ENCODE results near the gene LGALS3.

The LGALS3 gene

DNA sequence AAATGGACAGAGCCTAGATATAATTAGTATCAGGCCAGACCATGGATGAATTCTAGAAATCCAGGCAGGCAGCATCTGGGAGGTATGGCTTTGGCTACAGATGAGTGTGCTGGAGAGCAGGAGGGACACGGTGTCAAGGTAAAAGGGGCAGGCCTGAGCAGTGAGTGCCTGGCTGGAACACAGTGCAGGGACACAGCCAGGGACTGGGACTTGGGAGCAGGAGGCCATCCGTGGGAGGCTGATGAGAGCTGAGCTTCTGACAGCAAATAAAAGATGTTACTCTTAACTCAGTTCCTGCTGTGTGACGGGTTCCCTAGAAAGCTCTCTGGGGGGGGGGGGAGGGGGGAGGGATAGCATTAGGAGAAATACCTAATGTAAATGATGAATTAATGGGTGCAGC is 13.6 kb upstream of the LGALS3 start:
- DNase-seq, result no peak

DNA sequence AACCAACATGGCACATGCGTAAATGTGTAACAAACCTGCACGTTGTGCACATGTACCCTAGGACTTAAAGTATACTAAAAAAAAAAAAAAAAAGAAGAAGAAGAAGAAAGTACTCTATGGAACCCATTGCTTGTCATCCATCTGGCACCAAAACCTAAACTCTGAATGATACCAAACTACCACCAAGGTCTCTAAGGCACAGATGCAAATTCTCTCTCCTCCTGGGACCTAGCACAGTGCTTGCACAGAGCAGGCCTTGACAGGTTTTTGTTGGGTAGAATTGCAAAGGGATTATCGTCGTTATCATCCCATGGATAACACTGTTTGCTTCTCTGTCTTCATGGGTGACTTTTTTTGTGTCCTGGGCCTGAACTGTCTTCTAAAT is 13.2 kb upstream of the LGALS3 start:
- DNase-seq, result no peak

DNA sequence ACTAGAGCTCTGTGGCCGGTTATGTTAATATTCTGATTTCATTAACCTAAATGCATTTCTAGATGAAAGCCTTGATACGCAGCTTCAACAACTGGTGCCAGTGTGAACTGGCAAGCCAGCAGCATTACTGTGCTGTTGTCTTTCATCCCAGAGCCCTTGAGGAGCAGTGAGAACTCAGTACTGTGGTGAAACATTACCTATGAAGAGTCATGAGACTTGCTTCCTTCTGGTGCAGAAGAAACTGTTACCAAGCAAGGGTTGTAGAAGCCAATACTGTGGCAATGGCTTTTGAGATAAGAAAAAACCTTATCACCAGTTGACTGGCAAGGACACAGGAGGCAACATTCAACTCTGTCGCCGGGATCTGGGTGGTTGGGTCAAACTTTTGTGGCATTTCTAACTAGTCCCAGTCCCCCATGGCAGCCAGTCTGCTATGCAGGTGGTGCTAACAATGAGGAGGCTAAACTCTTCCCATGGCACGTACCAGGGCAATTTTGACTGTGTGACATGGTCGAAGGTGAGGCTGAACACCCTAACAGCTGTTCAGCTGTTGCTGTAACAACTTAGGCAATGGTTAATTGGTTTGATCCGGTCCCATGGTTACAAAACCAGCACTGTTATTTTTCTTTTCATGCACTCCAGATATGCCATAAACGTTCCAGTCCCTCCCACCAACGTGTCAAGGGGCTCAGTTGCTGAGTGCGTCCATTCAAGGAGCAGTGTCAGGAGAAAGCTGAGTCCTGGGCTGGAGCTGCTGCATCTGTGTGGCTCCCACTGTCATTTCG is 12.6 kb upstream of the LGALS3 start:
- no peak for DNase-seq

DNA sequence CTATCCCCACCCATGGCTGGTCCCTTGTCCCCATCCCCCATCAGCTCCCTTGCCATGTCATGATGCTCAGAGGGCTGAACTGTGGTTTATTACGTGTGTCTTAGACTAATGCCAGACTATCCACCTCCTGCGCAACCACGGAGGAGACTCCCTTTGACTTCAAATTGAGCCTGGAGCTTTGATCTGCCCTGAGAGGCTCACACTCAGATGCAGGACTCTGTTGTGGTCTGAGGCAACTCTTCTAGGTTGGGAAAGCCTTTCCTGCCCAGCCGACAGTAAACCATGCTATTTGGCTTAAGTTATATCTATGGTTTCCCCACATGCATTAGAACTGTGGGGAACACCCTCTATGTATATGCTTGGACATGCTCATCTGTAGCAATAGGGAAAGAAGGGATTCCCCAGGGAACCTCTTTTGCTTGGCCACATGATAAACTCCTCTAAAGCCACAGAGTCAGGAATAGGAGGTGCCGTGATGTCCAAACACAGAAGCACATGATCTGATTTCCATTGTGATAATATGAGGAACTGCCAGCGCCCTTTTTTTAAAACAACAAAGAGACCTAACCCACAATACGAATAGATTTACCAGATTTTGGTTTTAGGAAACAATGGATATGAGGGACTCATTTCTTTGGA is 11.1 kb upstream of the LGALS3 start:
- DNase-seq, result peak; percentile 38

DNA sequence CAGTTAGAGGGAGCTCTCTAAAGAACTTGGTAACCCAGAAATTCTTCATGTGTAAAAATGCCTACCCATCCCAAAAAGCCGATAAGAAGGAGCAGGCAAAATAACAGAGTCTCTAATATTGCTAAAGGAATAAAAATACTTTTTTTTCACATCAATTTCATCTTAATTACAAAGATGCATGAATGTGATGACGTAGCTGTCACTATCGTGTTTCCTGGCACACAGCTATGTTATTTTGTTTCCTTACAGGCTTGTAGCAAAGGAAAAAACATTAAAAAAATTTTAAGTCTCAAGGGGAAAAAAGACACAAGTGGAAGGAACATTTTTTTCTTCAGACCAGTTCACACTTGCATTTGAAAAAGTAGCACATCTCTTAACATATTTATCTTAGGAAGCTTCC is 10.3 kb upstream of the LGALS3 start:
- DNase-seq, result no peak

DNA sequence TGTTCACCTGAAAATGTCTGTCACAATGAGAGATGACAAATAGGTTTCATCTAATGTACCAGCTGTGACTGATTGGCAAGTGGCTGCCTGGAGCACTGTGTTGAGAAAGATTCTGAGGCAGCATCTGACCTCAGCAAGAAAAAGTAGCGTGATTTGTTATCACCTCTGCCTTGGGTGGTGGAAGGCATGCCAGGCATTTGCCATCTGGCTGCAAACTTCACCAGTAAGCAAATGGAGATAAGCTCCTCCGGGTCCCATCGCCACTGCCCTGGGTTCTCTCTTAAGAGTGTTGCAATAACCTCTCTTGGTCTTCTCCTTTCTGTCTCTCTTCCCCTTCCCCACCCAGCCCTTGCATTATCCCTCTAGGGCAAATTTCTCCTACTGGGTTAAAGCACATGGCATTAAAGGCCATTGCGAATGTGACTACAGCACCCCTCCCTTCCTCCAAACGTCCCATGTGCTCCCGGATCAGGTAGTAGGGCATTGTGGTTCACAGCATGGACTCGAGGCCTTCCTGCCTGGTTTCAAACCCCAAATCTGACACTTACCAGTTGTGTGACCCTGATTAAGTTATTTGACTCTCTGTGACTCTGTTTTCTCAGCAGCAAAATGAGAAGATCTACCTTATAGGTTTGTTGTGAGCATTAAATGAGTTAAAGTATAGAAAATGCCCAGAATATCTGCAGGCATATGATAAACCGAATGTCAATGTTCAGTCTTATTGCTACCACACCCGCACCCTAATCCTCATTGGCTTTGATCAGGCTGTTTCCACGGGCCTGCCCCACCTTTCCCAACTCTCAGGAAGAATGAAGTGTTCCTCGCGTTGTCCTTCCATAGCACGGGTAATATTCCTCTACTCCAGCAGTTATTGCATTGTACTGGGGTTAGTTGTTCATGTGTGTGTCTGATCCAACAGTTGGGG is 8.2 kb upstream of the LGALS3 start:
- no peak for DNase-seq

DNA sequence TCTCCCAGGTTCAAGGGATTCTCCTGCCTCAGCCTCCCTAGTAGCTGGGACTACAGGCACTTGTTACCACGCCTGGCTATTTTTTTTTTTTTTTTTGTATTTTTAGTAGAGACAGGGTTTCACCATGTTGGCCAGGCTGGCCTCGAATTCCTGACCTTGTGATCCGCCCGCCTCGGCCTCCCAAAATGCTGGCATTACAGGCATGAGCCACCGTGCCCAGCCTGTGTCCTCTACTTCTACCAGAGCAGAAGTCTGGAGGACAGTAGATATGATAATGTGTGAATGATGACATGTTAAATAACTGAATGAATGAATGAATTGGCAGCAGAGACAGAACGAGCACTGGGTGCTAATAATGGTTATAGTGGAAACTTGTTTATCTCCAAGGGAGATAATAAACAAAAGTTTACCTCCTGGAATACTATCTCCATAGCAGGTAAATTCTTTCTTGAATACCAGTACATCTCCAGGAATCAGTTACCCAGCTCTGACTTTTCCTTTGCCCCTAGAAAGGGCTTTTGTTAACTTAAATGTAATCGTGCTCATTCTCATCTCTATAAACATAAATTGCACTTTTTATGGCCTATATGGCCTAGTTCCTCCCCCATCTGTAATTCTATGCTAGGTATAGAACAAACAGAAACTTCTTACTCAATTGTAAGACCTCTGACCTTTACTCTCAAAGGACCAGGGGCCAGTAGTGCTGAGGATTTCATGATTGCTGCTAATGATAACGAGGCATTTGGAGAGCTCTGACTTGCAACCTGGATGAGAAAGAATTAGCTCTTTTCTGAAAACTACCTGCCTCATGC is 7.2 kb upstream of the LGALS3 start:
- DNase-seq, result no peak

DNA sequence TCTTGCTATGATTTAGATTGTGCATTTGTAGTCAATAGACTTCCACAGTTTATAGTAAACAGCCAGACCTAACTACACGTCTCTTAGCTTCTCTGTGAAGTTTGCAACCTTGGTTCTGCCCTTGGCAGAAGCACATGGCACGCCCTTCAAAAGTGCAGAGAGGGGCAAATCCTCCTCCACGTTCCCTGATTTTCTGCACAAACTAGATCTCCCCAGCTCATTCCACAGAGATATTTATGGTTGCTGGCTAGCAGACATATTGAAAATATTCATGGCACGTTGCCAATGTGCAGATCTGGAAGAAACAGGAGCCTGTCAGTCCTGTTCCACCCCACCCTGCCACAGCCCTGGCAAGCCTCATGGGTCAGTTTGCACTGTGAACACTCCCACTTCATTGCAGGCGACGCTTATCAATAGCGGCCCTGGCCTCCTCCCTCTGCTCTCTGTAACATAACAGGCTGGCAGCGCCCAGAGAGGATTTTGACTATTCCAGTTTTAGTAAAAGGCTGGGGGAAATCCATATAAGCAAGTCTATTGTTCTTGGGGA is 6.5 kb upstream of the LGALS3 start:
- peak; percentile 48 for DNase-seq

DNA sequence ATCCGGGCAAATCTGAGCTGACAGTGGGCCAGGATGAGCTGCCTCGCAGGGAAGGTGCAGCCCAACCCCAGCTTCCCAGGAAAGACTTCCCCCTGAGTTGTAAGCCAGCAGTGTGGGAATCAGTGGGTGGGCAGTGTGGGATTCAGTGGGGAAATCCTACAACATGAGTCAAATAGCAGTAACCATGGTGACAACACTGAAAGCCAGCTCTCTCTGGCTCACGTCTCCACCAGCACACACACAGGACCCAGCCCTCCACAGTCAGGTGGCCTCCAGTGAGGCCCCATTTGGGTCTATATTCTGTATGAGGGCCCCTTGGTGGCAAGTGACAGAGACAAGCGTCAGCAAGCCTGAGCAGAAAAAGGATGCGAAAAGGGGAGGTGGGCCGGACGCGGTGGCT is 6.0 kb upstream of the LGALS3 start:
- DNase-seq, result peak; percentile 93

DNA sequence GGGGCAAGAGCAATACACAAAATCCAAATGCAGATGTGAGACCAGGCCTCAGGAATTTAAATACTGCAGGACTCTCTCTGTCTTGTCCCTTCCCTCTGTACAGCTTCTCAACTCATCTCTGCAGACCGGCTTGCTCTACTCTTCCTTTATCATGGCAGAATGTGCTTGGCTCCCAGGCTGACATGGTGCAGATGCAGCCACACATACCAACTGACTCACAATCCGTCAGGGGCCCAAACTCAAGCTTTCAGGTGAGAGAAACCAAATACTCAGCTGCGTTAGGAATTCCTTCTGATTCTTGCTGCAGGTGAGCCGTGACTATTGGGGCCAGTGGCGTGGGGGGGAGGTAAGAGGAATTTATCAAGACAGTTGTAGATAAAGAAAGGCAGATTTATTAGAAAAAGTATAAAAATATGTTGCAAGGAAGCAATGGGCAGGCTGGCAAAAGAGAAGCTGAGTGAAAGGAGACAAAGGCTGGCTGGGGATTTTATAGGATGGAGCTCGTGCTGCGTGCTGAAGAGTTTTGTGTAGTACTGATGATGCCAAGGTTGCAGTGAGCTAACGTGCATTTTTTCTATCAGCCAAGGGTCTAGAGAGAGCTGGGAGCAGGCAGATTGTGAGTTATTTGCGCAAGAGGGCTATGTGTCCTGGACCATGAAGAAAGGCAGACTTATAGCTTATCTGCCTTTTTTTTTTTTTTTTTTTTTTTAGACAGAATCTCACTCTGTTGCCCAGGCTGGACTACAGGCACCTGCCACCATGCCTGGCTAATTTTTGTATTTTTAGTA is 5.0 kb upstream of the LGALS3 start:
- no peak for DNase-seq

DNA sequence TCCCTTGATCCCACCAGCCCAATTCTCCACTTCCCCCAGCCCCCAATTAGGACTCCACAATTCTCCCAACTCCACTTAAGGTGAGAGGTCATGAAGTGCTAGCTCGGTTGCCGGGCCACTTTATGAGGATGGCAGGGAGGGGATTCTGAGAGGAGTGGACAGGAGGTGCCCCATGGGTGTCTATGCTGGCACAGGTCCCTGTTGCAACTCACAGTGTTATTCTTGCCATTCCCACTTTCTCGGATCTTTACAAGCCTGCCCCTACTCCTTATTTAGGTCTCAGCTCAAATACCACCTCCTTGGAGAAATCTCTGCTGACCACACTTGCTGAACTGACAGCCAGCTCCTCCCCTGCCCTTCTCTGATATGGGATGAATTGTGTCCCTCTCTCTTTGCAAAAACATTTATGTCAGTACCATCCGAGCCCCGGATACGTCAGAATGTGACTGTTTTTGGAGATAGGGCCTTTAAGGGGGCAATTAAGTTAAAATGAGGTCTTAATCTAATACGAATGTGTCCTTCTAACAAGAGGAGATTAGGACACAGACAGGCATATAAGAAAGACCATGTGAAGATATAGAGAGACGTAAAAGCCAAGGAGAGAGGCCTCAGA is 4.2 kb upstream of the LGALS3 start:
- DNase-seq, result no peak

DNA sequence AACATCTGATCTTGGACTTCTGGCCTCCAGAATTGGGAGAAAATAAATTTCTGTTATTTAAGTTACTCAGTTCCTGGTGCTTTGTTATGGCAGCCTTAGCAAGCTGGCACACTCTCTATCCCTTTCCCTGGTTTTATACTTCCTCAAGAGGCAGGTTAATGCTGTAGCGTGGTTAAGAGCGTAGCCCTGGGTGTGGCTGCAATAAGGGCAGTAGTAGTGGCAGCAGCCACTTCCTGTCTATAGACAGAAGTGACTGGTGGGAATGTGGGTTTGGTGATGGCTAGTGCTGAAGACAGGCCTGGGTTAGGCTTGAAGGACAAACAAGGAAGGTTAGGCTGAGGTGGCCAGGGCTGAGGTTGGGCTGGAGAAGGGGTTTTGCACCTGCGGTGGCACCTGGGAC is 3.6 kb upstream of the LGALS3 start:
- no peak for DNase-seq

DNA sequence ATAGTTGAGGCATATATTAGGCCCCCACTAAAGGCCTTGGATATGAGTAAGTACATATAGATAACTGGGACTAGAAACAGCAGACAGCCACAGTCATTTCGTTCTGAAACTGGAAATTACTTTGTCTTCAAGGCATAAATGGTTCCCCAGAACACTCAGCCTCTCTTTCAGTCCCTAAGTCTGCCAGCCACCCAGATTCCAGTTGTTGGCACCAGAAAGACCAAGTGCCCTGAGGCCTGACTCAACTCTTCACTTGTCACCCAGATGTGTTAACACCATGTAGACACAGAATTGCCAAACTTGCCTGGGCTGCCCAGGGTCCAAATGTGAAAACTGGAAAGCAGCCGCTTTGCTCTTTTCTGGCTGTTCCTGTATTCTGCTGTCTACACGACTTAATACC is 3.0 kb upstream of the LGALS3 start:
- DNase-seq, result no peak

DNA sequence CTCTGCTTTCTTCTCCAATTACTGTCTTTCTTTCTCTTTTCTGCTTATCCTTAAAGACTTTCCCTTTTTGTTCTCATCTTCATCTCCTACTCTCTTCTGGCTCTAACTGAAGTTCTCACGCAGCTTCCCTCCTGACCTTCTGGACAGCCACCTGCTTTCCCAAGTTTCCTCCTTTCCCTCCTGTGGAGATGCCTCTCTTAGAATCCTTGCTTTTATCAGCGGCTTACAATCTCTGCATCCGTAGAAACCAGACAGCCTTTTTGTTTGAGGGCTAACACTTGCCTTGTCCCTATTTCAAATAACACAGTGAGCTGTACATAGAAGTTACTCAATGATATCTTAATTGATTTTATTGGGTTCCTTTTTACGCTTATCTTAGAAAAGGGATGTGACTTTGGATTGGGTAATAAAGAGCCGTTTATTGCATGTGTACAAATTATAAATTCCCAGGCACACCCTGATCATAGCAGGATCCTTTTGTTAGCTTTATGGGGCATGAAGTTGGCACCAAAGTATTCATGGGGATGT is 2.1 kb upstream of the LGALS3 start:
- DNase-seq, result no peak

DNA sequence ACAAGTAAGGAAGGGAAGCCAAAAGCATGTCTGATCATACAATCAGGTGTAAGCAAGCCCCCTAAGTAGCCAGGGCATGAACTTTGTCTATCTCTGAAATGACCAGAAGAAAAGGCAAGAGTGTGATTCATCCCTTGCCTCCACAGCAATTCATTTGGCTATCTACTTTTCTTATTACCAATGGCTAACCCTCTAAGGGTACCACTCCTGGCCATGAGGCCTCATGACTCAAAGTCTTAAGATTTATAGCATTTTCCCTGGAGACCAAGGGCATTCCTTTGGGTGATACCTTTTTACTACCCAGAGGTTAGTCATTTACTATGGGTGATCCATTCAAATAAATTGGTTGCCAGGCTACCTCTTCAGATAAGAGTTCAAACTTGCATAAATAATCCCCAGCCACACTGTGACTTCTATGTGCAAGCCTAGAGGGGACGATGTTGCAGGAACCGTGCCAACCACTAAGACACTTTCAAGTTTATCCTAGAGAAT is 1.5 kb upstream of the LGALS3 start:
- no peak for DNase-seq

DNA sequence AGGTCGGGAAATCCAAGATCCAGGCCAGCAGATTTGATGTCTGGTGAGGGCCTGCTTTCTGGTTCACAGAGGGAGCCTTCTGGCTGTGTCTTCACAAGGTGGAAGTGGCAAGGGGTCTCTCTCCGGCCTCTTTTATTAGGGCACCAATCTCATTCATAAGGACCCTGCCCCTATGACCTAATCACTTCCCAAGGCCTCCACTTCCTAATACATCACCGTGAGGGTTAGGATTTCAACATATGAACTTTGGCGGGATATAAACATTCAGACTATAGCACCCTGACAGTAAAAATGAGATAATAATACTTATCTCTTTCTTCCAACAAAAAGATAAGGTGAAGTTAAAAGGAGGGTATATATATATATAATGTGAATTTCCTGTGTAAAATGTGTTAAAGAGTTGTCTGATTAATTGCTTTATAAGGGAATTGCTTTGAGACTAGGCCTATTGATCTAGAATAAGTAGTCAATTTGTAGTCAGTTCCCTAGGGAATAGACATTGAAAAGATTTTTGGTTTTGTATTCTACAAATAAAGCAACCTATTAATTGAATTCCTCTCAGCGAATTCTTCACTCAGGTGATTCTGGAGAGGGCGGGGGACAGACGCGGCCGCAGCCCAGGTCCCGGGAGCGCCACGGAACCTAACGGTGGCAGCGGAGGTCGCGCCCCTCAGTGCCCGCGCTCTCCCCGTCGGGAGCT is 516 bp upstream of the LGALS3 start:
- DNase-seq, result no peak

DNA sequence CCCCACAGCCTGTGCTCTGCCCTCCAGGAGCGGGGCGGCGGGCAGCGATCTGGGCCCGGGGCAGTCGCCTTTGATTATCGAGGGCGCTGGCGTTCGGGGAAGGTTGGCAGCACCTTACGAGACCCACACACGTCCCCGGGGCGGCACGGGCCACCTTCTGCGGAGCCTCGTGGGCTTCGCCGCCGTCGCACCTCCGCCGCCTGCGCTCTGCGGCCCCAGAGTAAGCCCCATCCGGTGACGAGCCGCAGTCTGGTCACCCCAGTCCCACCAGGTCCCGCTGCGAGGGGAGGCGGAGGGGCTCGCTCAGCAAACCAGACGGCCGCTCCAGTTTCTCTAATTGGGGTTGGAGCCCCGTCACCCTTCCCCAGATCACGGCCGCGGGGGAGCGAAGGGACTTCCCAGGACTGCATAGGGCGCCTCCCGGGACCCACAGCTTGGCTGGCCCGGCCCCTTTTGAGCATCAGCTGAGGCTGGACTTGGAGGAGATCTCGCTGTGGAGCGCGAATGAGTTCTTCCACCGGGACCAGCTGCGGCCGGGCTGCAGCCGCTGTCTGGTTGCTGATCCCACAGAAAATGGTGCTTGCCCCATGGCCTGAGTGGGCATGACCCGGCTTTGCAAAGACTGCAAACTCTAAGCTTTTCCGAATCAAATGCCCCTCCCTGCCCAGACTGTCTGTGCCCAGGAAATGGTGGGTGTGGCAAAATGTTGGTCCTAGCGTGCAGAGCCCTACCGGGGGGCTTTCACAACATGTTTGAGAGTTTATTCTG is 560 bp downstream of the LGALS3 start:
- peak; percentile 53 for DNase-seq

DNA sequence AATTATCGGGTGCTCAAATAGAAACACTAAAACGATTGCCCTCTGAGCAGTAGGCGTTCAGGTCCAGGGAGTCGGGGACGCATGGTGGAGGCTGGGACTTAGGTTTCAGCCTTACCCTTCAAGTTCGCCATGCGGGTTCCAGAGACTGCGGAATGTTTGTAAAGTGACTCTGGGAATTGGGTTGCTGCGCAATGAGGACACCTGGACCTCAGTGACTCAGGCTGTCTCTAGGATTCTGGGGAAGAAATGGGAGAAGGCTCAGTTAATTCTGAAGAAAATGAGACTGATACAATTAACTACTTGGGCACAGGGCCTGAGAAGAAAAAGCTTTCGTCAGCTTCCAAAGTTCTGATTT is 1.1 kb downstream of the LGALS3 start:
- no peak for DNase-seq

DNA sequence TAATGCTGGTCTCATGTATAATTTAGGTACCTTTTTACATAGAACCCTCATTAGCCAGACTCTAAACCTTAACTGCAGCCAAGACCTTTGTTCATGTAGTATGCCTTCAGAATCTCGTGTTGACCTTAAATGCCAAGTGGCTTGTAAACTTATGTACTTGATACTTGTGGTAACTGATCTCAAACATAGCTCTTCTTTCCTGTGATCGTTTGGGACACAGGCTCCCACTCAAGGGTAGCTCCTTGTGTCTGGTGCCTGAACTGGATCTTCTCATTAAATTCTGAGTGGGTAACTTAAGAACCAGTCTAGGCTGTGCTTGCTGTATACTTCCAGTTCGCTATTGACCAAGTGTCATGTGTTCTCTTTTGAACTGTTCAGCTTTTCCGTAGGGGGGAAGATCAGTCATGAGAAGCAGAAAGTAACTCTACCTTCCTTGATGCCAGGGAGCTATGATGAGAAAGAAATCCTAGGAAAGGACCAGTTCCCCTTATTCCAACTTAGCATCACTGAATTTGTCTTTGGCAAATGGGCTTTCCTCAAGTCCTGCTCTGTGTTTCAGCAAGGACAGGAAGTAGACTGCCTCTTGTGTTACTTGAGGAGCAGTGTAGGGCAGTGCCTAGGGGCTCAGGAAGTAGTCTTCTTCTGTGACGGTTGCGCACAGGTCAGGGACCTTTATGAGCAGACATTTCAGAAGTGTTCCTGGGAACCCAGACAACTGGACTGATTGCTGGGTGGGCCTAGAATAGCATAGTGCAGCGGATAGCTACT is 2.5 kb downstream of the LGALS3 start:
- DNase-seq, result no peak

Measured in fibroblast of upper back skin (primary cell).